ENCODE measurements around the gene CEND1.

CEND1 gene

GRCh38 chr11:789943-790342, at the start of gene CEND1:
Gene CEND1 (minus strand): TSS chr11:790090. CDS start chr11:788576, 1,514 bp downstream.
- DNase-seq, result no peak

- no peak for DNase-seq
Observed at GRCh38 chr11:839280-839623, 49.4 kb upstream of the CEND1 start.

- no peak for DNase-seq
Observed at GRCh38 chr11:838441-839279, 48.8 kb upstream of the CEND1 start.

DNA sequence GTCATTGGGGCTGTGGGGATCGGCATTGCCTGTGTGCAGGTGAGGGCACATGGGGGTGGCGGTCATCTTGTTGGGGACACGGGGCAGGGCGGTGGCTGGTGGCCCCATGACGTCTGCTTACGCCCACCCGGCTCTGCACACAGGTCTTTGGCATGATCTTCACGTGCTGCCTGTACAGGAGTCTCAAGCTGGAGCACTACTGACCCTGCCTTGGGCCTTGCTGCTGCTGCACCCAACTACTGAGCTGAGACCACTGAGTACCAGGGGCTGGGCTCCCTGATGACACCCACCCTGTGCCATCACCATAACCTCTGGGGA, 48.1 kb upstream of the CEND1 start:
- DNase-seq, result no peak

DNA sequence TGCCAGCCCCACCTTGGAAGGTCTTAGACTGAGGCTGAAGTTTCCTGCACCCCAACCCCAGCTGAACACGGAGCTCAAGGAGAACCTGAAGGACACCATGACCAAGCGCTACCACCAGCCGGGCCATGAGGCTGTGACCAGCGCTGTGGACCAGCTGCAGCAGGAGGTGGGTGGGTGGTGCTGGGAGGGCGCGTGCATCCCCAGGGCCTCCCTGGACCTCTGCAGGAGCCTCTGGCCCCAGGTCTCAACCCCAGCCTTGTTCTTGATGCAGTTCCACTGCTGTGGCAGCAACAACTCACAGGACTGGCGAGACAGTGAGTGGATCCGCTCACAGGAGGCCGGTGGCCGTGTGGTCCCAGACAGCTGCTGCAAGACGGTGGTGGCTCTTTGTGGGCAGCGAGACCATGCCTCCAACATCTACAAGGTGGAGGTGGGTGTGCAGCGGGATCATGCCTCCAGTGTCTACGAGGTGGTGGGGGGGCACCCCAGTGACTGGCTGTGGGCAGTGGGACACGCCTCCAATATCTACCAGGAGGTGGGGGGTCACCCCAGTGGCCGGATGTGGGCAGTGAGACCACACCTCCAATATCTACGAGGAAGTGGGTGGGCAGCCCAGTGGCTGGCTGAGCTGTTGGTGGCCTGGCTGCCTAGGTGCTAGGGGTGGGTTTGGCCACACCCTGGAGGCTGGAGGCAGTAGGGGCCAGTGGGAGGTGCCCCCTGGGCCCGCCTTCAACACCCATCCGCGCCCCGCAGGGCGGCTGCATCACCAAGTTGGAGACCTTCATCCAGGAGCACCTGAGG, 47.5 kb upstream of the CEND1 start:
- no peak for DNase-seq

DNA sequence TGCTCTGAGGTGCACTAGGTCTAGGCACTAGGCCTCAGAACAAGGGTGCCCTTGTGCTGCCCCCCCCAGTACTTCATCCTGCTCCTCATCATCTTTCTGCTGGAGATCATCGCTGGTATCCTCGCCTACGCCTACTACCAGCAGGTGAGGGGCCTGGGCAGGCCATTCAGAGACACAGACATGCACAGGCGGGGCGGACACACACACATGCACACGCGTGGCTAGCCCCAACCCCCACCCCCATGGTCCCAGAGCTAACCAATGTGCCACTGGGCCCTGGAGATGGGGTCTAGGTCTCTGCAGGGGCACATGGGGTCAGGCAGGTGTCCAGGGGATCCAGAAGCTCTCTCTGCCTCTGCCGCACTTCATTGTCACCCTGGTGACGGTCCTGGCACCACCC, 46.8 kb upstream of the CEND1 start:
- no peak for DNase-seq

DNA sequence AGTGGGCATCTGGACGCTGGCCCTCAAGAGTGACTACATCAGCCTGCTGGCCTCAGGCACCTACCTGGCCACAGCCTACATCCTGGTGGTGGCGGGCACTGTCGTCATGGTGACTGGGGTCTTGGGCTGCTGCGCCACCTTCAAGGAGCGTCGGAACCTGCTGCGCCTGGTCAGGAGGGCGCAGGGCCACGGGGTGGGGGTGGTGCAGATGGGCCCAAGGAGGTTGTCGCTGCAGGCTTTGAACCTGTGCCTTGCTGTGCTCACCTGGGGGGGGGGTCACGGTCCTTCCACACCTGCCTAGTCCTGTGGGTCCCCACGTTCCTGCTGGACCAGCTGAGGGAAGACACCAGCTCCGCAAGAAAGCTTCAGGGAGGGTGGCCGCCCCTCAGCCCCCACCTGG, 46.4 kb upstream of the CEND1 start:
- DNase-seq, result no peak

DNA sequence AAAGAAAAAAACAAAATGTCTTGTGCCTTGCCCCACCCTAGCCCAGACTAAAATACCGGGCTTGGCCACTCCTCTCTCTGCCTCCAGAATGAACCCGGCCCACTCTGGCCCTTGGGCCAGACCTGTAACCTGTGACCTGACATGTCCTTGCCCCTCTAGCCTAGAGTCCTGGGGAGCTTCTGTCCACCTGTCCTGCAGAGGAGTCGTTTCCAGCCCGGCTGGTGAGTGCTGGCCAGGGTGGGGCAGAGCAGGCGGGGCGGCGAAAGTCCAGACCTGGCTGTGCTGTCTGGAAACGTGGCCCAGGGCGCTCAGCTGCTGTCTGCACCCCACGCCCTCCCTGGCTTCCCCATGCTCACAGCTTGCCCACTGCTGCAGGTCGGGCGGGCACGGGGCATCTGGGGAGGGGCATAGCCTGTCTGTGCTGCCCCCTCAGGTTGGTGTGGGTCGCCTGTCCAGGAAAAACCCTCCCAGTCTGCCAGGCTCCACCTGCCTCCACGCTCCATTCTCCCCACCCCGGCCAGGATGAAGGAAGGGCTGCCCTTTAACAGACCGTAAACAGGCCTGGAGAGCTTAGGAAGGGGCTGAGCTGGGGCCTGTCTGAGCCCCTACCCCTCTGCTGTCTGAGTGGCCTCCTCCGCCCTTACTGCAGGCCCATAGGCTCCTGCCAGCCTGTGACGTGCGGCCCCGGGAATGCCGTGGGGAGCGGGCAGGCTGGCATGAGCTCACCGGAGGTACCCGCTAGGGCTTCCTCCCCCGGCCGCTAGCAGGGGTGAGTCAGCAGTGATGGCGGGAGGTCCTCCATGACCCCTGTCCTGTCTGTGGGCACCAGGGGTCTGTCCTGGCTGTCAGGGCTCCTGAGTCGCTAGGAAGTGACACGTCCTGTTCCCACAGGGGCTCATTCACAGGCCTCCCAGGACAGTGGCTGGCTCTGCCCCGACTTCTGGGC, 44.8 kb upstream of the CEND1 start:
- DNase-seq, result peak; percentile 81

DNA sequence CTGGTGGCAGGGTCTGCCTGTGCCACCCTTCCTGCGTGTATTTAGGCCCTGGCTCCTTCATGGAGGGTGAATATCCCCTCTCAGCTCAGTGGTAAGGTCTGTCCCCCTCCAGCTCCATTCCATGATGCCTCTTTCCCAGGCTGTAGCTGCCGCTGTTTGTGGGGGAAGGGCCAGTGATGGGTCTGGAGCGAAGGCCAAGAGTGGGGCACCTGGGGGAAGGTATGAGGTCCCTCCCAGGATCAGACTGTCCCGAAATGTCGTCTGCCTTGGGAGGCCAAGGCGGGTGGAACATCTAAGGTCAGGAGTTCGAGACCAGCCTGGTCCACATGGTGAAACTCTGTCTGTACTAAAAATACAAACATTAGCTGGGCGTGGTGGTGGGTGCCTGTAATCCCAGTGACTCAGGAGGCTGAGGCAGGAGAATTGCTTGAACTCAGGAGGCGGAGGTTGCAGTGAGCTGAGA, 44.0 kb upstream of the CEND1 start:
- no peak for DNase-seq

DNA sequence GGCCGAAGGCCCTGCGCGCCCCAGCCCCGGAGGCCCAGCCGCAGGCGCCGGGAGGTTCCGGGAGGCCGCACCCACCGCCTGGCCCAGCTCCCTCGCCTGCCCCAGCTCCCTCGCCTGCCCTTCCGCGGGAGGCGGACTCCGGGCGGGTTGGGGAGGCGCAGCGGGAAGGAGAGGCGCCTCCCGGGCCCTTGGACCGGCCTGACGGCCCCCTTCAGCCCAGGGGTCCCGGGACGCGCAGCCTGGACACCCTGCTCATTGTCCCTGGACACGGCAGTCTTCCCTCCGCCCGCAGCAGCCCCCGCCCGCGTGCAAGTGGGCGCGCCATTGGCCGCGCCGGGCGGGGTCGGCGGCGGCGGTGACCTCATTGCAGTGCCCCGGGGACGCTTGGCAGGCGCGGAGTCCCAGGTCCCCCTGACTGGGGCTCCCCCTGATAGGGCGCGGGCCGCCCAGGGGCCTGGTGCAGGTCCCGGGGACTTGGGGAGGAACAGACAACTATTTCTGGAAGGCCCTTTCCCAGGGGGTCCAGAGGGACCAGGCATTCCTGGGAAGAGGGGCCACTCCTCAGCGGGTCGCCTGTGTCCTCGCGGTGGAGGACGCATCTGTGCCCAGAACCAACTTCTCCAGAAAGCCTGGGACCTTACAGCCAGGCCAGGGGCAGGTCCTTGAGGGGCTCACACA, 43.4 kb upstream of the CEND1 start:
- DNase-seq, result peak; percentile 38

DNA sequence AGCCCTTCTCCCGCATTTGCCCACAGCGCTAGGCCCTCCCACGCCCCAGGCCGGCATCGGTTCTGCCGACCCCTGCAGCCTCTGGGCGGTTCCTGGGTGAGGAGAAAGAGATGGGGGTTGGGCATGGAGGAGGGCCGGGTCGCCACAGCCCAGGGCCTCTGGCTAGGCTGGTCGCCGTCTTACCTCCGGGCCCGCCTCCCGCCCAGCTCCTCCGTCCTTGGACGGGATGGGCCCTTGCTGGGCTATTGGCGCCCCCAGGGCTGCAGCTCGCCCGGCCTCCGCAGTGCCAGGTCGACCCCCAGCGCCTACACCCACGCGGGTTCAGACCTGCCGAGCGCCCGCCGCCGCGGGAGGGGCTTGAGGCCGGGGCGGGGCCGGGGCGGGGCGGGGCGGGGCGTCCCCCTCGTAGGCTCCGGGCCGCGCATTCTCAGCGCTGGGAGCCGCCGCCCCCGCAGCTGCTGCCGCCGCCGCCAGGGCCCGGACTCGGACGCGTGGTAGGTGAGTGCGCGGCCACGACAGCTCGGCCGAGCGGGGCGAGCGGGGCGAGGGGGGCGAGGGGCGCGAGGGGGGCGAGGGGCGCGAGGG, 42.7 kb upstream of the CEND1 start, which contains the start of gene CD151:
TSS of gene CD151 (plus strand) at position 424 of the 585 bp plus-strand sequence. CDS start 3,118 bp downstream, outside the sequence.
- peak; percentile 38 for DNase-seq

DNA sequence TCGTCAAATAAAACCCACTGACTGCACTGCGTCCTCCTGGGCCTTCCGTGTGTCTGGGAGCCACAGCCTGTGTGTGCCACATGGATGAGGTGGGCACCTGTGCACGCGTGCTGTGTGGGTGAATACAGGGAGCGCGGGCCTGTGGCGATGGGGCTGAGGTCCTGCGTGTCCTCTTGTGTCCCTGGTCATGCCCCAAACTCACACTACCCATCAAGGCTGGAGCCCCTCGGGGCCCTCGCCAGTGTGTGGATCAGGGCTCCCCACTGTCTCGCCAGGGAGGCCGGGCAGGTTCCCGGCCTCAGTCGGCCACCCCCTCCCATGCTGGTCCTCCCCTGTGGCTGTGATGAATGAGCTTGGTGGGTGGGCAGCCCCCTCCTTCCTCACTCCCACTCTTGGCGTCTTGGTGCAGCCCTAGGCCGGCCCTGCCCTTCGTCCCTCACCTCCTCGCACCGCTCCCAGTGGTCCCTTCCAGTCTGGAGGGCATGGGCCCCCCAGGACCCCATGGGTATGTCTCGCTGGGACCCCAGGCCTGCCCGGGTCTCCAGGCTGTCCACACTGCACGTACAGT, 42.2 kb upstream of the CEND1 start:
- no peak for DNase-seq

- DNase-seq, result peak; percentile 48
Observed at GRCh38 chr11:831118-831864, 41.4 kb upstream of the CEND1 start.

- DNase-seq, result peak; percentile 52
Observed at GRCh38 chr11:830295-831117, 40.6 kb upstream of the CEND1 start.

- no peak for DNase-seq
Observed at GRCh38 chr11:829847-830294, 40.0 kb upstream of the CEND1 start.

GRCh38 chr11:829176-829846, 39.4 kb upstream of the CEND1 start:
- DNase-seq, result no peak

GRCh38 chr11:828506-829175, 38.8 kb upstream of the CEND1 start:
- DNase-seq, result no peak

DNA sequence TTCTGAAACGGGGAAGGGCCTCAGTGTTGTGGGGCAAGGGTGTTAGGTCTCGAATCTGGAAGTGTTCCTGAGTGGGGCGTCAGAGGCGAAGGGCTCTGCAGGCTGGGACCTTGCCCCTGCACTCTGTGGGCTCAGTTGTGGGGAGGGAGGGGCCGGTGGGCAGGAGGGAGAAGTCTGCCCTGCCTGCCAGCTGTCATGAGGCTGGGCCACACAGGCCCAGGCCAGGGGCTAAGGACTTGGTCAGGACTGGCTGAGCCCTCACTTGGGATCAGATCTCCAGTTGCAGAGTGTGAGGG, 38.0 kb upstream of the CEND1 start, which contains the start of gene CRACR2B:
TSS of gene CRACR2B (plus strand) at position 23 of the 296 bp plus-strand sequence. CDS start 689 bp downstream, outside the sequence.
- no peak for DNase-seq
